Measurements from ENCODE around the gene IRF6.

IRF6 gene

GRCh38 chr1:209786146-209786545 lies 19.8 kb downstream of the IRF6 start:
- peak; percentile 75 for DNase-seq

GRCh38 chr1:209785592-209785991 lies 20.4 kb downstream of the IRF6 start:
- DNase-seq: no peak

GRCh38 chr1:209784265-209785169 lies 21.4 kb downstream of the IRF6 start, which contains the start of gene C1orf74:
Gene C1orf74, minus strand, starts transcription at chr1:209784559. Its CDS starts 925 bp downstream, at chr1:209783634.
- DNase-seq: peak; percentile 99

- DNase-seq: no peak
These were observed 22.6 kb downstream of the IRF6 start for GRCh38 chr1:209783386-209783785.

GRCh38 chr1:209780268-209780667 lies 25.7 kb downstream of the IRF6 start:
- DNase-seq: no peak

- no peak for DNase-seq
These were observed 27.8 kb downstream of the IRF6 start for GRCh38 chr1:209778102-209778501.

- DNase-seq: no peak
These were observed 28.4 kb downstream of the IRF6 start for GRCh38 chr1:209777587-209777986.

- DNase-seq: no peak
These were observed 30.3 kb downstream of the IRF6 start for GRCh38 chr1:209775678-209776077.

- DNase-seq: no peak
These were observed 31.4 kb downstream of the IRF6 start for GRCh38 chr1:209774592-209774991.

GRCh38 chr1:209772126-209772525 lies 33.8 kb downstream of the IRF6 start:
- DNase-seq: peak; percentile 63

GRCh38 chr1:209770636-209771415 lies 35.1 kb downstream of the IRF6 start:
- no peak for DNase-seq

GRCh38 chr1:209769971-209770370 lies 36.0 kb downstream of the IRF6 start:
- DNase-seq: peak; percentile 76

GRCh38 chr1:209769171-209769904 lies 36.6 kb downstream of the IRF6 start:
- DNase-seq: peak; percentile 88

GRCh38 chr1:209768354-209768774 lies 37.6 kb downstream of the IRF6 start:
- DNase-seq: peak; percentile 83

- peak; percentile 86 for DNase-seq
These were observed 38.2 kb downstream of the IRF6 start for GRCh38 chr1:209767706-209768105.

GRCh38 chr1:209767096-209767495 lies 38.8 kb downstream of the IRF6 start:
- no peak for DNase-seq

GRCh38 chr1:209766051-209766450 lies 39.9 kb downstream of the IRF6 start:
- peak; percentile 41 for DNase-seq

GRCh38 chr1:209761011-209761635 lies 44.8 kb downstream of the IRF6 start:
- DNase-seq: no peak

GRCh38 chr1:209759829-209760359 lies 46.0 kb downstream of the IRF6 start:
- no peak for DNase-seq

GRCh38 chr1:209758400-209758799 lies 47.5 kb downstream of the IRF6 start:
- DNase-seq: no peak

GRCh38 chr1:209756615-209757445 lies 49.1 kb downstream of the IRF6 start:
- peak; percentile 77 for DNase-seq

All from hematopoietic multipotent progenitor cell treated with erythropoietin and hydrocortisone succinate and interleukin-3 and kit ligand, for 4 days (in vitro differentiated cells).